ENCODE results near the gene SLC12A2. TPM values are rescaled to one million over a fixed set of nuclear protein-coding genes. Genes with fewer than 3 reads are reported as not detected.

Gene SLC12A2
- total and polyA plus RNA-seq, 9 of the 15 experiments (the other 6 are each of a cell fraction or from before 2014, with no cell fraction given): 5.1 to 20.3 (median 12.6) TPM

- TF ChIP-seq, protein P1, sequence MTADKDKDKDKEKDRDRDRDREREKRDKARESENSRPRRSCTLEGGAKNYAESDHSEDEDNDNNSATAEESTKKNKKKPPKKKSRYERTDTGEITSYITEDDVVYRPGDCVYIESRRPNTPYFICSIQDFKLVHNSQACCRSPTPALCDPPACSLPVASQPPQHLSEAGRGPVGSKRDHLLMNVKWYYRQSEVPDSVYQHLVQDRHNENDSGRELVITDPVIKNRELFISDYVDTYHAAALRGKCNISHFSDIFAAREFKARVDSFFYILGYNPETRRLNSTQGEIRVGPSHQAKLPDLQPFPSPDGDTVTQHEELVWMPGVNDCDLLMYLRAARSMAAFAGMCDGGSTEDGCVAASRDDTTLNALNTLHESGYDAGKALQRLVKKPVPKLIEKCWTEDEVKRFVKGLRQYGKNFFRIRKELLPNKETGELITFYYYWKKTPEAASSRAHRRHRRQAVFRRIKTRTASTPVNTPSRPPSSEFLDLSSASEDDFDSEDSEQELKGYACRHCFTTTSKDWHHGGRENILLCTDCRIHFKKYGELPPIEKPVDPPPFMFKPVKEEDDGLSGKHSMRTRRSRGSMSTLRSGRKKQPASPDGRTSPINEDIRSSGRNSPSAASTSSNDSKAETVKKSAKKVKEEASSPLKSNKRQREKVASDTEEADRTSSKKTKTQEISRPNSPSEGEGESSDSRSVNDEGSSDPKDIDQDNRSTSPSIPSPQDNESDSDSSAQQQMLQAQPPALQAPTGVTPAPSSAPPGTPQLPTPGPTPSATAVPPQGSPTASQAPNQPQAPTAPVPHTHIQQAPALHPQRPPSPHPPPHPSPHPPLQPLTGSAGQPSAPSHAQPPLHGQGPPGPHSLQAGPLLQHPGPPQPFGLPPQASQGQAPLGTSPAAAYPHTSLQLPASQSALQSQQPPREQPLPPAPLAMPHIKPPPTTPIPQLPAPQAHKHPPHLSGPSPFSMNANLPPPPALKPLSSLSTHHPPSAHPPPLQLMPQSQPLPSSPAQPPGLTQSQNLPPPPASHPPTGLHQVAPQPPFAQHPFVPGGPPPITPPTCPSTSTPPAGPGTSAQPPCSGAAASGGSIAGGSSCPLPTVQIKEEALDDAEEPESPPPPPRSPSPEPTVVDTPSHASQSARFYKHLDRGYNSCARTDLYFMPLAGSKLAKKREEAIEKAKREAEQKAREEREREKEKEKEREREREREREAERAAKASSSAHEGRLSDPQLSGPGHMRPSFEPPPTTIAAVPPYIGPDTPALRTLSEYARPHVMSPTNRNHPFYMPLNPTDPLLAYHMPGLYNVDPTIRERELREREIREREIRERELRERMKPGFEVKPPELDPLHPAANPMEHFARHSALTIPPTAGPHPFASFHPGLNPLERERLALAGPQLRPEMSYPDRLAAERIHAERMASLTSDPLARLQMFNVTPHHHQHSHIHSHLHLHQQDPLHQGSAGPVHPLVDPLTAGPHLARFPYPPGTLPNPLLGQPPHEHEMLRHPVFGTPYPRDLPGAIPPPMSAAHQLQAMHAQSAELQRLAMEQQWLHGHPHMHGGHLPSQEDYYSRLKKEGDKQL (CRISPR knock-in tag; IDR thresholded peaks at IDR 0.05; ENCODE audit: borderline replicate concordance): no peak
- no peak for TF ChIP-seq CBX1 (IDR thresholded peaks at IDR 0.05; ENCODE audit: low read depth)
- TF ChIP-seq E2F1 (CRISPR knock-in tag; IDR thresholded peaks at IDR 0.05): no peak
- no peak for TF ChIP-seq MXD1 (CRISPR knock-in tag; IDR thresholded peaks at IDR 0.05; ENCODE audit: borderline replicate concordance, poor library complexity, severe bottlenecking)
- no peak for TF ChIP-seq ZNF282 (CRISPR knock-in tag; IDR thresholded peaks at IDR 0.05)
- no peak for TF ChIP-seq TAL1 (IDR thresholded peaks at IDR 0.05)
- TF ChIP-seq CEBPZ (IDR thresholded peaks at IDR 0.05; ENCODE audit: borderline replicate concordance, low read depth, low read length): no peak
- TF ChIP-seq, protein P2, sequence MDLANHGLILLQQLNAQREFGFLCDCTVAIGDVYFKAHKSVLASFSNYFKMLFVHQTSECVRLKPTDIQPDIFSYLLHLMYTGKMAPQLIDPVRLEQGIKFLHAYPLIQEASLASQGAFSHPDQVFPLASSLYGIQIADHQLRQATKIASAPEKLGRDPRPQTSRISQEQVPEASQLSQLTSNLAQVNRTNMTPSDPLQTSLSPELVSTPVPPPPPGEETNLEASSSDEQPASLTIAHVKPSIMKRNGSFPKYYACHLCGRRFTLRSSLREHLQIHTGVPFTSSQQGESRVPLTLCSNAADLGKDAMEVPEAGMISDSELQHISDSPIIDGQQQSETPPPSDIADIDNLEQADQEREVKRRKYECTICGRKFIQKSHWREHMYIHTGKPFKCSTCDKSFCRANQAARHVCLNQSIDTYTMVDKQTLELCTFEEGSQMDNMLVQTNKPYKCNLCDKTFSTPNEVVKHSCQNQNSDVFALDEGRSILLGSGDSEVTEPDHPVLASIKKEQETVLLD (IDR thresholded peaks at IDR 0.05): no peak
- TF ChIP-seq ZNF146 (CRISPR knock-in tag; IDR thresholded peaks at IDR 0.05; ENCODE audit: unreplicated experiment): no peak
- TF ChIP-seq GMEB1 (CRISPR knock-in tag; IDR thresholded peaks at IDR 0.05): no peak
Observed at GRCh38 chr5:128234928-128235641, 151.5 kb downstream of the SLC12A2 start (continued).
